Hematopoietic multipotent progenitor cell treated with erythropoietin and hydrocortisone succinate and interleukin-3 and kit ligand, for 8 days (in vitro differentiated cells): ENCODE data around the gene TGM1.

Source experiments
- DNase-seq: peaks from one replicate; pipeline ENCODE4 v3.0.0-alpha.2; 2015

TGM1 gene

GRCh38 chr14:24270537-24271133 lies 7.7 kb upstream of the TGM1 start:
- no peak for DNase-seq

- no peak for DNase-seq
Observed at GRCh38 chr14:24269910-24270536, 7.0 kb upstream of the TGM1 start.

DNA sequence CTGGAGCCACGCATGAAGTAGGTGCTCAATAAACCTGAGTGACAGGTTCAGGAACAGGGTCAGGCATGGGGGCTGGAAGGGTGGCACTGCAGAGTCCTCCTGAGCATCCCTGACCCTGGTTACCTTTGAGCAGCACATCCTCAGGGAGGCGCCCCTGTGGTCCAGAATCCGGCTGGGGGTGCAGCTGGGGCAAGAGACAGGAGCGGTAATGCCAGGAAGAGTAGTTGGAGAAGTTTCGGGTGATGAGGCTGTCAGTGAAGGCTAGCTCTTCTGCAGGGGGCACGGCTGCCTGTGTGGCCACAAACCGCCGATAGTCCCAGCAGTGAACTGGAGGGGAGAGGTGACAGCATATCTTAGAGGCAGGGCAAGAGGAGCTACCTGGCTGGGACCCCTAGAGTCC lies 6.4 kb upstream of the TGM1 start:
- DNase-seq: no peak

DNA sequence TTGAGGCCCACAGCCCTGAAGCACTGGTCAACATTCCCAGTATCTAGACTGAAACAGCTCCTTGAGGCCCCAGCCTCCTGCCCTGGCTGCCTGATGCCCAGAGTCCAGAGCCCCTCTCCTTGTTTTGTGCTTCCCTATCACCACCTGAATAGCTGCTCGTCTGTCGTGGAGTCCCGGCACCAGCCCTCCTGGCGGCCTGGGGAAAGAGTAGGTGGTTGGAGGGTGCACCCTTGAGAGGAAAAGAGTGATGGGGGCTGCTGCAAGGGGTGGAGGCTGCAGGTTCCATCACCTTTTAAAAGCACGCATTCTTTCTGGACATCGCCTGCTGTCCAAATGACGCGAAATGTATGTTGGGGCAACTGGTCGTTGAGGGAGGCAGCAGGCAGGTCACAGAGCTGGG lies 5.2 kb upstream of the TGM1 start:
- DNase-seq: no peak

- DNase-seq: no peak
Observed at GRCh38 chr14:24267516-24267915, 4.5 kb upstream of the TGM1 start.

- DNase-seq: no peak
Observed at GRCh38 chr14:24266344-24267244, 3.6 kb upstream of the TGM1 start.

GRCh38 chr14:24264298-24264697 lies 1.3 kb upstream of the TGM1 start:
- DNase-seq: no peak

GRCh38 chr14:24263848-24264247 lies 871 bp upstream of the TGM1 start:
- no peak for DNase-seq

- DNase-seq: no peak
Observed at GRCh38 chr14:24261969-24262327, 1.0 kb downstream of the TGM1 start.

DNA sequence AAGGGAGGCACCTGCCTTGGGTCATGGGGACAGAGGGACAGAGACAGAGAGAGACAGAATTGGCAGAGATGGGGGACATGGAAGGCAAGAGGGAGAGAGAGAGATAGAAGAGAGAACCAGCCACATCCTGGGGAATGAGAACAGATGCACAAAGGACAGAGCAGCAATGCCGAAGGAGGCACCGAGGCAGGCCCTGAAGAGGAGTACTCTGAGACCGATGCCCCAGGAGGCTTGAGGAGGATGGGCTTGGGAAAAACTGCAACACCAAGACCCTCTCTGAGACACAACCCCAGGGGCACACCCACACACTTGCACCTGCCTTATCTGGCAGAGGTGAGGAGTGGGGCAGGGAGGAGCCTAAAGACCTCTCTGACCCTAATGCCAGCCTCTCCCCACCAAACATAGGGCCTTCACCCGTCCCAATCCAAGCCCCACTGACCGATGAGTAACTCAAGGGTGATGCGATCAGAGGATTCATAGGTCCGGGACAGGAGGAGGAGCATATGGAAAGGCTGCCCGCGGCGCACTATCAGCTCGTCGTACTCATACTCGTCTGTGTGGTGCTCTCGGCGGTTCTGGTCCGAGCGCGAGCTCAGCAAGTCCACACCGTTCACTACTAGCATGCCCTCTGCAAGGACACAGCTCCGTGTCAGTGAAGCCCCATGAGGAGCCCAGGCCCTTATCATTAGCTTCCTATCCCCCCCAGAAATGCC lies 1.6 kb downstream of the TGM1 start:
- no peak for DNase-seq

GRCh38 chr14:24260780-24261157 lies 2.2 kb downstream of the TGM1 start:
- no peak for DNase-seq

- no peak for DNase-seq
Observed at GRCh38 chr14:24260026-24260779, 2.8 kb downstream of the TGM1 start.

- no peak for DNase-seq
Observed at GRCh38 chr14:24259282-24260025, 3.5 kb downstream of the TGM1 start.

DNA sequence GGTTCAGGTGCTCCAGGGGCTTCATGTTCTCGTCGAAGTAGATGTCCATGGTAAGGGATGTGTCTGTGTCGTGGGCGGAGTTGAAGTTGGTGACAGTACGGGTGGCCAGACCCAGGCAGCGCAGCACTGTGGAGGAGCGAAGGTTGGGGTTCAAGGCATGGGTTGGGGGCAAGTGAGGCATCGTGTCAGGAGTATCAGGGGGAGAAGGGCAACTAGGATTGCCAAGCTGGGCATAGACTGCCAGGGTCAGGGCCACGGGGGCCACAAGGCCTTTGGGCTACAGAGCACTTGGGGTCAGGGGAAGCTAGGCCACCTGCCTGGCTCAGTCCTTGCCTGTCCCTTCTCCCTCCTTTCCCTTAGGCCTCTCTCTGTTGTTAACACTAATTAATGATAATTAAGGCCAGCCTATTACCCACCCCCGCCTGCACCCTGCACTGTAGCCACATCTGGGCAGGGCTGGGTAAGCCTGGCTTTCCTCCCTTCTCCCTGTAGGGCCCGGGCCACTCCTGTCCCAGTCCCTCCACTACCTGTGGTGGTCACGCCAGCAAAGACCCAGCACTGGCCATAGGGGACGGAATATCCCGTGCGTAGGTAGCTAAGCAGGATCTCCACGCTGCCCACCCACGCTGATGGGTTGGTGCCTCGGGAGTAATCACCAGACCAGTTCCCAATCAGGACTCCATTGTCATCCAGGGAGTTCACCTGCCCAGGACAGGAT lies 4.3 kb downstream of the TGM1 start:
- no peak for DNase-seq

DNA sequence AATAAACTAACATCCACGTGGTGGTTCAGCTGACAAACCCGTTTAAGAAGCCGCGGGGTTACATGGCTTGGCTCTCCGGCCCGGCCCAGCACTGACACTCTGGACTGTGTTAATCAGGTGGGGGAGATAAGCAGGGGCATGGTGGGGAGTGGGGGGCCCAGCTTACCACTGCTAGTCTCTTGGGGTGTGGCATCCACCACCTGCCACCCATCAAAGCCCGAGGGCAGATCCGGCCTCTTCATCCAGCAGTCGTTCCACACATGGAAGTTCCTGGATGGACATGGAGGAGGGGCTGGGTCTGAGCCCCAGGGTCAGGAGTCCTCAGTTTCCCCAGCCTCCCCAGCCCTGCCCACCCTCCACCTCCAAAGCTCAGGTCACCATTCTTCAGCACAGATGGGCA lies 4.9 kb downstream of the TGM1 start:
- DNase-seq: no peak

GRCh38 chr14:24256960-24257359 lies 6.0 kb downstream of the TGM1 start:
- DNase-seq: no peak

- DNase-seq: peak; percentile 91
Observed at GRCh38 chr14:24255931-24256711, 6.9 kb downstream of the TGM1 start.

- DNase-seq: no peak
Observed at GRCh38 chr14:24255438-24255837, 7.5 kb downstream of the TGM1 start.

DNA sequence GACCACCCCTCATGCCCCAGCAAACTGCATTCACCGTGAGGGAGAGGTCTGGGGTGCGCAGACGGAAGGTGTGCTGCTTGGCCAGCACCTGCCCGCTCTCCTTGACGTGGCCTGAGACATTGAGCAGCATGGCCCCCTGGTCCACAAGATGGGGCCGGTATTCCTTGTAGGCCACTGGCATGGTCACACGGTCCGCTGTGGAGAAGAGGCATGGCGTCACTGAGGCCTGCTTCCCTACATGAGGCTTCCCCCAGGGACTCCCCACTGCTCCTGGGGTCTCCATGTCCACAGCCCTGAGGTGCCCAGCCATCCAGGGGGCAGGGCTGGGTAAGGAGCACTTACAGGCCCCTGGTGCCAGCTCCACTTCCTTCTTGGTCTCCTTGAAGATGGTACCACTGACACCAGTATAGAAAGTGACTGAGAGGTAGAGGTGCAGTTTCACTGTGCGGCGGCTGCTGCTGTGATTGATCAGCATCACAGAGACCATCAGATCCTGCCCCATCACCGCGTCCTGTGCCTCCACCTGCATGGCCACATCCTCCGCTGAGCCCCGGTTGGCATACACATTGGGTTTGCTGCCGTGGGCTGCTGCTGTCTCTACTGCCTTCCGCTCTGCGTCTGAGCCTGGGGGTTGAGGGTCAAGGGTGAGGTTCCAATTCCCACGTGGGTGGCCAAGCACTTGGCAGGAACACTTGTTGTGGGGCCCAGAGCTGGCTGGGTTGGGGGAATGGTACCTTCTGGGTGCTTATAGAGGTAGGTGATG lies 8.2 kb downstream of the TGM1 start:
- no peak for DNase-seq

- DNase-seq: no peak
Observed at GRCh38 chr14:24253936-24254335, 9.0 kb downstream of the TGM1 start.
